DOHH2 (cell line): ENCODE data around the gene OOSP4B.

ENCODE experiments used
- H3F3A ChIP-seq: fragments of 200-600 bp; sonication (generic), shearing (Covaris generic); 2 replicates; pipeline ENCODE4 v1.6.0; 2016; ENCODE audit warnings: antibody characterized with exemption, mild to moderate bottlenecking; ENCODE audit not compliant: control insufficient read depth, insufficient read depth
- H3K27ac ChIP-seq: fragments of 200-600 bp; sonication (generic); 2 replicates; pipeline ENCODE4 v1.5.1; 2014; ENCODE audit warnings: low read depth, mild to moderate bottlenecking, low read length, moderate library complexity
- H3K27me3 ChIP-seq: fragments of 200-600 bp; sonication (generic); 2 replicates; pipeline ENCODE4 v1.6.1; 2014; ENCODE audit warnings: mild to moderate bottlenecking, low read length, mixed read lengths; ENCODE audit not compliant: control insufficient read depth
- H3K36me3 ChIP-seq: fragments of 200-600 bp; sonication (generic); 2 replicates; pipeline ENCODE4 v1.6.1; 2014; ENCODE audit warnings: mild to moderate bottlenecking, low read length, moderate library complexity, mixed read lengths; ENCODE audit not compliant: control insufficient read depth
- H3K4me1 ChIP-seq: fragments of 200-600 bp; sonication (generic); 2 replicates; pipeline ENCODE4 v1.6.1; 2014; ENCODE audit warnings: mild to moderate bottlenecking, low read length, mixed read lengths; ENCODE audit not compliant: control insufficient read depth
- H3K4me2 ChIP-seq: fragments of 200-600 bp; sonication (generic); 2 replicates; pipeline ENCODE4 v1.6.0; 2014; ENCODE audit warnings: mild to moderate bottlenecking, low read length, moderate library complexity
- H3K4me3 ChIP-seq: fragments of 200-600 bp; sonication (generic); 2 replicates; pipeline ENCODE4 v1.5.1; 2014; ENCODE audit warnings: mild to moderate bottlenecking, low read length, mixed read lengths
- H3K79me2 ChIP-seq: fragments of 200-600 bp; sonication (generic); 2 replicates; pipeline ENCODE4 v1.6.1; 2014; ENCODE audit warnings: mild to moderate bottlenecking, low read length, mixed read lengths; ENCODE audit not compliant: control insufficient read depth
- H3K9me2 ChIP-seq: fragments of 200-600 bp; sonication (generic); replicated peaks from 2 replicates; pipeline ENCODE4 v1.6.1; 2014; ENCODE audit warnings: mild to moderate bottlenecking, low read length, mixed read lengths; ENCODE audit not compliant: control insufficient read depth
- H3K9me3 ChIP-seq: fragments of 200-600 bp; sonication (generic); 2 replicates; pipeline ENCODE4 v1.6.1; 2014; ENCODE audit warnings: antibody characterized with exemption, low read length, mixed read lengths; ENCODE audit not compliant: control insufficient read depth, insufficient read depth
- H4K20me1 ChIP-seq: fragments of 200-600 bp; sonication (generic); 2 replicates; pipeline ENCODE4 v1.6.0; 2014; ENCODE audit warnings: low read depth, mild to moderate bottlenecking, antibody characterized with exemption, low read length, moderate library complexity; ENCODE audit not compliant: control insufficient read depth, insufficient read depth
- CTCF ChIP-seq: fragments of 200-600 bp; sonication (generic); IDR thresholded peaks from one replicate; pipeline ENCODE4 v1.5.1; 2014; ENCODE audit warnings: antibody characterized with exemption, mild to moderate bottlenecking, low read depth, low read length; ENCODE audit not compliant: poor library complexity, severe bottlenecking
- EZH2phosphoT487 ChIP-seq: fragments of 200-600 bp; sonication (generic); IDR thresholded peaks from 2 replicates; pipeline ENCODE4 v1.6.1; 2017; ENCODE audit warnings: borderline replicate concordance, mild to moderate bottlenecking, antibody characterized with exemption, low read length, moderate library complexity, mixed read lengths

Gene OOSP4B

GRCh38 chr11:60056349-60056969 lies 39.5 kb downstream of the OOSP4B start, which contains the start of gene MS4A3:
MS4A3 (plus strand) TSS chr11:60056665; CDS start chr11:60061161, 4,496 bp downstream.
- Histone ChIP-seq H4K20me1 (no peaks in the 10 kb centered on the region), H3K27me3 (peaks cover 5% of the 10 kb centered on the region), H3K9me3 (no peaks in the 10 kb centered on the region), H3K36me3 (no peaks in the 10 kb centered on the region), H3K4me3 (no peak within 1 kb of the TSS), H3K4me2 (no peak within 1 kb of the TSS), H3K9me2 (no peaks in the 10 kb centered on the region), H3F3A (no peaks in the 10 kb centered on the region), H3K4me1 (no peaks in the 10 kb centered on the region), H3K79me2 (no peaks in the 10 kb centered on the region), H3K27ac (no peak within 1 kb of the TSS)
- no peak for TF ChIP-seq CTCF
- no peak for TF ChIP-seq EZH2phosphoT487

GRCh38 chr11:60059052-60059451 lies 42.1 kb downstream of the OOSP4B start:
- Histone ChIP-seq H3K27me3 (peaks cover 5% of the 10 kb centered on the region), H3K4me2 (no peak overlapping the region), H3F3A (no peaks in the 10 kb centered on the region), H3K27ac (no peak overlapping the region), H4K20me1 (no peaks in the 10 kb centered on the region), H3K9me3 (no peaks in the 10 kb centered on the region), H3K79me2 (no peaks in the 10 kb centered on the region), H3K9me2 (no peaks in the 10 kb centered on the region), H3K4me3 (no peak overlapping the region), H3K36me3 (no peaks in the 10 kb centered on the region), H3K4me1 (no peaks in the 10 kb centered on the region)
- TF ChIP-seq EZH2phosphoT487 = no peak
- TF ChIP-seq CTCF = no peak

GRCh38 chr11:60059521-60060240 lies 42.7 kb downstream of the OOSP4B start:
- H3K27me3 ChIP-seq = peaks cover 5% of the 10 kb centered on the region

More at GRCh38 chr11:60059521-60060240, 42.7 kb downstream of the OOSP4B start:
- no peaks in the 10 kb centered on the region for H4K20me1 ChIP-seq
- H3K36me3 ChIP-seq = no peaks in the 10 kb centered on the region
- TF ChIP-seq CTCF = no peak
- TF ChIP-seq EZH2phosphoT487 = no peak
- H3K27ac ChIP-seq = no peak overlapping the region
- H3K4me2 ChIP-seq = no peak overlapping the region
- H3K4me3 ChIP-seq = no peak overlapping the region
- H3F3A ChIP-seq = no peaks in the 10 kb centered on the region
- no peaks in the 10 kb centered on the region for H3K79me2 ChIP-seq
- no peaks in the 10 kb centered on the region for H3K9me2 ChIP-seq
- H3K9me3 ChIP-seq = no peaks in the 10 kb centered on the region
- peaks cover 4% of the 10 kb centered on the region; the same call in 1 of the 2 replicates for H3K4me1 ChIP-seq
